ENCODE results near the gene C12orf42. TPM values are rescaled to one million over a fixed set of nuclear protein-coding genes. Genes with fewer than 3 reads are reported as not detected.
A peak's percentile ranks its signal among the peaks of the same experiment; 100 is the strongest.
"Not testable (repeated sequence)": the region's sequence is repeated elsewhere in the genome, so short reads cannot be mapped to it uniquely, and the experiment has no call there.

The C12orf42 gene
- polyA plus RNA-seq, 4 donors: 0.48 TPM; not detected in 3

GRCh38 chr12:103431387-103431786, 64.4 kb downstream of the C12orf42 start:
- no peak for DNase-seq (ENCODE audit: low read depth in 4 of 4, low spot score in 3 of 4)

GRCh38 chr12:103425674-103426073, 70.1 kb downstream of the C12orf42 start:
- DNase-seq (ENCODE audit: low read depth in 4 of 4, low spot score in 3 of 4): not testable (repeated sequence)

GRCh38 chr12:103424849-103425586, 70.8 kb downstream of the C12orf42 start:
- not testable (repeated sequence) for DNase-seq (ENCODE audit: low read depth in 4 of 4, low spot score in 3 of 4)

GRCh38 chr12:103423516-103423910, 72.3 kb downstream of the C12orf42 start:
- peak in 1 of 4 donors; percentile 14 for DNase-seq (ENCODE audit: low read depth in 4 of 4, low spot score in 3 of 4)

GRCh38 chr12:103422746-103423515, 72.8 kb downstream of the C12orf42 start:
- DNase-seq (ENCODE audit: low read depth in 4 of 4, low spot score in 3 of 4): peak in 2 of 4 donors; percentile 29 to 54

- no peak for DNase-seq (ENCODE audit: low read depth in 4 of 4, low spot score in 3 of 4)
These were observed 73.4 kb downstream of the C12orf42 start for GRCh38 chr12:103422328-103422727.

GRCh38 chr12:103421402-103421801, 74.4 kb downstream of the C12orf42 start:
- no peak for DNase-seq (ENCODE audit: low read depth in 4 of 4, low spot score in 3 of 4)

- no peak for DNase-seq (ENCODE audit: low read depth in 4 of 4, low spot score in 3 of 4)
These were observed 80.1 kb downstream of the C12orf42 start for GRCh38 chr12:103415681-103416080.

- DNase-seq (ENCODE audit: low read depth in 4 of 4, low spot score in 3 of 4): no peak
These were observed 94.3 kb downstream of the C12orf42 start for GRCh38 chr12:103401421-103401820.

- no peak for DNase-seq (ENCODE audit: low read depth in 4 of 4, low spot score in 3 of 4)
These were observed 95.8 kb downstream of the C12orf42 start for GRCh38 chr12:103399986-103400385.

GRCh38 chr12:103397536-103397935, 98.2 kb downstream of the C12orf42 start:
- DNase-seq (ENCODE audit: low read depth in 4 of 4, low spot score in 3 of 4): no peak

GRCh38 chr12:103392722-103393121, 103.0 kb downstream of the C12orf42 start:
- no peak for DNase-seq (ENCODE audit: low read depth in 4 of 4, low spot score in 3 of 4)

GRCh38 chr12:103391103-103391502, 104.7 kb downstream of the C12orf42 start:
- no peak for DNase-seq (ENCODE audit: low read depth in 4 of 4, low spot score in 3 of 4)

- no peak for DNase-seq (ENCODE audit: low read depth in 4 of 4, low spot score in 3 of 4)
These were observed 108.4 kb downstream of the C12orf42 start for GRCh38 chr12:103387385-103387784.

- DNase-seq (ENCODE audit: low read depth in 4 of 4, low spot score in 3 of 4): no peak
These were observed 109.3 kb downstream of the C12orf42 start for GRCh38 chr12:103386451-103386850.

- DNase-seq (ENCODE audit: low read depth in 4 of 4, low spot score in 3 of 4): no peak
These were observed 112.9 kb downstream of the C12orf42 start for GRCh38 chr12:103382736-103383346.

- DNase-seq (ENCODE audit: low read depth in 4 of 4, low spot score in 3 of 4): no peak
These were observed 113.6 kb downstream of the C12orf42 start for GRCh38 chr12:103382119-103382518.

- no peak for DNase-seq (ENCODE audit: low read depth in 4 of 4, low spot score in 3 of 4)
These were observed 116.1 kb downstream of the C12orf42 start for GRCh38 chr12:103379670-103380069.

GRCh38 chr12:103373088-103373523, 122.7 kb downstream of the C12orf42 start:
- no peak for DNase-seq (ENCODE audit: low read depth in 4 of 4, low spot score in 3 of 4)

GRCh38 chr12:103369929-103370328, 125.8 kb downstream of the C12orf42 start:
- no peak for DNase-seq (ENCODE audit: low read depth in 4 of 4, low spot score in 3 of 4)

- no peak for DNase-seq (ENCODE audit: low read depth in 4 of 4, low spot score in 3 of 4)
These were observed 127.6 kb downstream of the C12orf42 start for GRCh38 chr12:103368167-103368566.
